Progenitor cell of endocrine pancreas (in vitro differentiated cells): ENCODE results near the gene XAB2. TPM values are rescaled to one million over a fixed set of nuclear protein-coding genes. Genes with fewer than 3 reads are reported as not detected.
"Not testable (repeated sequence)": the region's sequence is repeated elsewhere in the genome, so short reads cannot be mapped to it uniquely, and the experiment has no call there.

Experiments used
- DNase-seq: peaks from one replicate; pipeline ENCODE4 v3.0.0; 2021; ENCODE audit warnings: low spot score; ENCODE audit not compliant: unreplicated experiment
- H3K27ac Mint-ChIP-seq: 2 replicates; pipeline ENCODE4 v1.8.0; 2021; ENCODE audit warnings: mild to moderate bottlenecking, moderate library complexity, mixed read lengths
- H3K27me3 Mint-ChIP-seq: 2 replicates; pipeline ENCODE4 v1.8.0; 2021; ENCODE audit warnings: mixed read lengths
- H3K36me3 Mint-ChIP-seq: 2 replicates; pipeline ENCODE4 v1.8.0; 2022; ENCODE audit warnings: mixed read lengths; ENCODE audit not compliant: insufficient read depth
- H3K4me1 Mint-ChIP-seq: 2 replicates; pipeline ENCODE4 v1.8.0; 2021; ENCODE audit warnings: low read depth, mixed read lengths
- H3K4me3 Mint-ChIP-seq: 2 replicates; pipeline ENCODE4 v1.8.0; 2021; ENCODE audit warnings: low read depth, mild to moderate bottlenecking, moderate library complexity, mixed read lengths
- H3K9me3 Mint-ChIP-seq: 2 replicates; pipeline ENCODE4 v1.8.0; 2021; ENCODE audit warnings: low read depth, mixed read lengths
- microRNA-seq: library from miRNA; unstranded; fragments of <30 nt; microRNA quantifications from one replicate; pipeline ENCODE4 v1.1.0, GENCODE V29; 2020; ENCODE audit warnings: borderline number of aligned reads; ENCODE audit not compliant: unreplicated experiment
- total RNA-seq: library from RNA; stranded (reverse); gene quantifications from 2 replicates; pipeline ENCODE4 v1.2.1, GENCODE V29; 2021
- TF ChIP-seq, protein P1 (sequence below): fragments of 200-600 bp; sonication (generic); IDR thresholded peaks from one replicate; pipeline ENCODE4 v1.5.0; 2021; ENCODE audit warnings: antibody characterized with exemption, mild to moderate bottlenecking; ENCODE audit not compliant: unreplicated experiment

Gene XAB2
- total RNA-seq, 1 donor from 2014 or later, result 40.3 TPM

DNA sequence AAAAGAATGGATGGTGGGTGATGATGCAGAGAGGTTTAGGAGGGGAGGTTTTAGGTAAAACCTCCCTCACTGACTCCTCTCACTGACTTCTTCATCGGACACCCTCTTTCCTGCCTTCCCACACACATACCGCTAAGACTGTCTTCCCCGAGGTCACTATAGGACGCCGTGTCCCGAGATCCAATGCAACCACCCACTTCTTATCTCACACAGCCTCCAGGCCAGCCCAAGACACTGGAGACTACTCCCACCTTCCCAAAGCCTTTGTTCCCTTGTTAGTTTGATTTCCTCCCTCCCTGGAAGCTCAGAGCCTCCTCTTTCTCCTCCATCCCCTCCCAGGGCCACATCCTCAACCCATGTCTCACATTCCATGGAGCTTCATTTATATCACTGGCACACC, 50.2 kb downstream of the XAB2 start:
- H3K9me3 Mint-ChIP-seq, result no peaks in the 10 kb centered on the region
- no peak for DNase-seq
- TF ChIP-seq, protein P1, sequence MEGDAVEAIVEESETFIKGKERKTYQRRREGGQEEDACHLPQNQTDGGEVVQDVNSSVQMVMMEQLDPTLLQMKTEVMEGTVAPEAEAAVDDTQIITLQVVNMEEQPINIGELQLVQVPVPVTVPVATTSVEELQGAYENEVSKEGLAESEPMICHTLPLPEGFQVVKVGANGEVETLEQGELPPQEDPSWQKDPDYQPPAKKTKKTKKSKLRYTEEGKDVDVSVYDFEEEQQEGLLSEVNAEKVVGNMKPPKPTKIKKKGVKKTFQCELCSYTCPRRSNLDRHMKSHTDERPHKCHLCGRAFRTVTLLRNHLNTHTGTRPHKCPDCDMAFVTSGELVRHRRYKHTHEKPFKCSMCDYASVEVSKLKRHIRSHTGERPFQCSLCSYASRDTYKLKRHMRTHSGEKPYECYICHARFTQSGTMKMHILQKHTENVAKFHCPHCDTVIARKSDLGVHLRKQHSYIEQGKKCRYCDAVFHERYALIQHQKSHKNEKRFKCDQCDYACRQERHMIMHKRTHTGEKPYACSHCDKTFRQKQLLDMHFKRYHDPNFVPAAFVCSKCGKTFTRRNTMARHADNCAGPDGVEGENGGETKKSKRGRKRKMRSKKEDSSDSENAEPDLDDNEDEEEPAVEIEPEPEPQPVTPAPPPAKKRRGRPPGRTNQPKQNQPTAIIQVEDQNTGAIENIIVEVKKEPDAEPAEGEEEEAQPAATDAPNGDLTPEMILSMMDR, result no peak
- H3K4me1 Mint-ChIP-seq, result no peaks in the 10 kb centered on the region
- H3K4me3 Mint-ChIP-seq, result no peak overlapping the region
- H3K27ac Mint-ChIP-seq, result no peak overlapping the region
- no peaks in the 10 kb centered on the region for H3K36me3 Mint-ChIP-seq
- H3K27me3 Mint-ChIP-seq, result peaks cover 45% of the 10 kb centered on the region

DNA sequence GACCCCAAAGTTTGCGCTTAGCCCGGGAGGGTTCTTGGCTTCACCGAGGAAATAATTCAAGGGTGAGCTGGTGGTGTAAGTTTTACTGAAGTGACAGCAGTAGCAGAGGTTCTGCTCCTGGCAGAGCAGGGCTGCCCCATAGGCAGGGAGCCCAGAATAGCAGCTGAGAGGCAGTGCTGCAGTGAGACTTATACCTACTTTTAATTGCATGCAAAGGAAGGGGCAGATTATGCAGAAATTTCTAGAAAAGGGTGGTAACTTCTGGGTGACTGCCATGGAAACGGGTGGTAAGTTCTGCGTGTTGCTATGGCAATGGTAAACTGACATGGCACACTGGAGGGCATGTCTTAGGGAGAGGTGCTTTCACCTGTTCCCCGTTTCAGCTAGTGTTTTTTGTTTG, 51.2 kb downstream of the XAB2 start:
- no peak for DNase-seq
- Mint-ChIP-seq H3K36me3 (no peaks in the 10 kb centered on the region), H3K27me3 (peaks cover 42% of the 10 kb centered on the region), H3K4me1 (no peaks in the 10 kb centered on the region), H3K27ac (no peak overlapping the region), H3K4me3 (no peak overlapping the region), H3K9me3 (no peaks in the 10 kb centered on the region)
- TF ChIP-seq, protein P1, result no peak

DNA sequence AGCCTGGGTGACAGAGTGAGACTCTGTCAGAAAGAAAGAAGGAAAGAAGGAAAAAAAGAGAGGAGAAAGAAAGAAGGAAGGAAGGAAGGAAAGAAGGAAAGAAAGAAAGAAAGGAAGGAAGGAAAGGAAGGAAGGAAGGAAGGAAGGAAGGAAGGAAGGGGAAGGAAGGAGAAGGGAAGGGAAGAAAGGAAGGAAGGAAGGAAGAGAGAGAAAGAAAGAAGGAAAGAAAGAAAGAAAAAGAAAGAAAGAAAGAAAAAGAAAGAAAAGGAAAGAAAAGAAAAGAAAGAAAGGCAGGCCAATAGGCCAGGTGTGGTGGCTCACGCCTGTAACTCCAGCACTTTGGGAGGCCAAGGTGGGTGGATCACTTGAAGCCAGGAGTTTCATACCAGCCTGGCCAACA, 51.9 kb downstream of the XAB2 start:
- not testable (repeated sequence) for DNase-seq, H3K27ac Mint-ChIP-seq, H3K4me1 Mint-ChIP-seq, H3K36me3 Mint-ChIP-seq, H3K4me3 Mint-ChIP-seq, H3K9me3 Mint-ChIP-seq
- H3K27me3 Mint-ChIP-seq, result peaks cover 39% of the 10 kb centered on the region

DNA sequence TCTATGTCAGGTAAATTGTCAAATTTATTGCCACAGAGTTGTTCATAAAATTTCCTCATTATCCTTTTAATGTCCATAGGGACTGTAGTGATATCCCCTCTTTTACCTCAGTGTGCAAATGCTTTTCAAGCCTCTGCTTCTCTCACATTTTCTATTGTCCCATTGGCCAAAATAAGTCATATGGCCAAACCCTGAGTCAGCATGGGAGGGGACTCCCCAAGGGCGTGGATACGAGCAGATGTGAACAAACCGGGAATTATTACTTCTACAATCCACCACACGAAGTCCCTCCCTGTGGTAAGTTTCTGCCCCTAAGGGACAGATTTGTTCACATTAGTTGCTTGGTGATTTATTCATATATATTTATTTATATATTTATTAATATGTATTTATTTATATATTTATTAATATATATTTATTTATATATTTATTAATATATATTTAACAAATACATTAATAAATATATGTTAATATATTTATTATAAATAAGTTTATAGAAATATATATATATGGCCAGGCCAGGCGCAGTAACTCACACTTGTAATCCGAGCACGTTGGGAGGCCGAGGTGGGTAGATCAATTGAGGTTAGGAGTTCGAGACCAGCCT, 53.8 kb downstream of the XAB2 start:
- Mint-ChIP-seq H3K27ac (no peak overlapping the region), H3K36me3 (no peaks in the 10 kb centered on the region), H3K27me3 (peaks cover 29% of the 10 kb centered on the region), H3K4me1 (no peaks in the 10 kb centered on the region), H3K4me3 (no peak overlapping the region), H3K9me3 (no peaks in the 10 kb centered on the region)
- TF ChIP-seq, protein P1, result no peak
- DNase-seq, result no peak

DNA sequence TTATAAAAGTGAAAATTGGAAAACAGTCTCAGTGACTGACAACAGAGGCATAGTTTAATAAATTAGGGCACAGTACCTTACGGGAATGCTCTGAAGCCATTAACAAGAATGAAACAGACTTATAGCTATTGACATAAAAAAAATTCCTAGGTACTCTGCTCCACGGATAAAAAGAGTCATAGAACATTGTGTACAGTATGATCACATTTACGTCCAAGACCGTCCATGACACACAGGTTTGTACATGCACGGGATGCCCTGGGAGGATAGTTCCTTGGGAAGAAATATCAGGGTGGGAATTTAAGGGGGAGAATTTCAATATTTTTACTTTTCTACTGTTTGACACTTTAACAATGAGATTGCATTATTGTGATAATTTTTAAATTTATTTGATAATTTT, 58.6 kb downstream of the XAB2 start:
- no peak for DNase-seq
- Mint-ChIP-seq H3K4me1 (no peaks in the 10 kb centered on the region), H3K27me3 (peaks cover 5% of the 10 kb centered on the region), H3K9me3 (no peaks in the 10 kb centered on the region), H3K4me3 (no peak overlapping the region), H3K27ac (no peak overlapping the region), H3K36me3 (no peaks in the 10 kb centered on the region)
- TF ChIP-seq, protein P1, result no peak

Small RNA genes within 50 kb of the gene (microRNA-seq; reads per million reads assigned to microRNA genes)
- gene MIR6792, result not detected

Other genes starting within 250 kb of the XAB2 start
- 5.5 and 6.1 TPM in 2 replicates for gene PEX11G, start 140.5 kb downstream of the XAB2 start, total RNA-seq
- gene ZNF358, start 113.4 kb downstream of the XAB2 start, total RNA-seq, result 78.0 and 86.1 TPM in 2 replicates
- gene MCOLN1, start 106.9 kb downstream of the XAB2 start, total RNA-seq, result 16.5 and 18.3 TPM in 2 replicates
- gene PNPLA6, start 93.8 kb downstream of the XAB2 start, total RNA-seq, result 131 and 140 TPM in 2 replicates
- gene CAMSAP3, start 33.7 kb downstream of the XAB2 start, total RNA-seq, result 103 and 115 TPM in 2 replicates
- 150 and 184 TPM in 2 replicates for gene PET100, start 248 bp upstream of the XAB2 start, total RNA-seq
- 1.0 and 2.0 TPM in 2 replicates for gene PCP2, start 4.2 kb upstream of the XAB2 start, total RNA-seq
- 141 and 143 TPM in 2 replicates for gene STXBP2, start 7.6 kb upstream of the XAB2 start, total RNA-seq
- not detected in 2 replicates for gene RETN, start 39.5 kb upstream of the XAB2 start, total RNA-seq
- not detected in 2 replicates for gene MCEMP1, start 47.5 kb upstream of the XAB2 start, total RNA-seq
- gene TRAPPC5, start 51.3 kb upstream of the XAB2 start, total RNA-seq, result 71.5 and 88.8 TPM in 2 replicates
- gene FCER2, start 72.6 kb upstream of the XAB2 start, total RNA-seq, result not detected in 2 replicates
- not detected in 2 replicates for gene CLEC4G, start 102.6 kb upstream of the XAB2 start, total RNA-seq
- gene CD209, start 118.0 kb upstream of the XAB2 start, total RNA-seq, result not detected in 2 replicates
- 0.36 and 0.42 TPM in 2 replicates for gene CLEC4M, start 133.7 kb upstream of the XAB2 start, total RNA-seq
- 15.2 and 16.2 TPM in 2 replicates for gene EVI5L, start 200.7 kb upstream of the XAB2 start, total RNA-seq
- 37.4 and 40.4 TPM in 2 replicates for gene PRR36, start 244.8 kb upstream of the XAB2 start, total RNA-seq